Esophagus squamous epithelium (tissue), 4 donors: ENCODE measurements around the gene RPA1.

Source experiments
- CTCF ChIP-seq, 6 experiments: fragments of 450-650 bp in 4 of 6; fragments of 200-600 bp in 2 of 6; sonication (generic) in 2 of 6; IDR thresholded peaks; one replicate each; pipeline ENCODE4 v1.5.1; 2016 to 2019; ENCODE audit warnings: antibody characterized with exemption in 6 of 6, mild to moderate bottlenecking in 4 of 6, moderate library complexity in 4 of 6
- POLR2A ChIP-seq, 4 donors: fragments of 450-650 bp; IDR thresholded peaks; one replicate each; pipeline ENCODE4 v1.6.1; 2017; ENCODE audit warnings: antibody characterized with exemption in 4 of 4, mild to moderate bottlenecking in 4 of 4, moderate library complexity in 3 of 4

GRCh38 chr17:1834380-1835149 lies 4.8 kb downstream of the RPA1 start:
- no peak for TF ChIP-seq CTCF (IDR thresholded peaks at IDR 0.05)
- no peak for TF ChIP-seq POLR2A (IDR thresholded peaks at IDR 0.05)
